KOPT-K1 (cell line): ENCODE results near the gene CTNNBIP1.

ENCODE experiments used
- H3K27ac ChIP-seq: fragments of 200-600 bp; sonication (generic); 2 replicates; pipeline ENCODE4 v1.5.1; 2016; ENCODE audit warnings: antibody characterized with exemption, mild to moderate bottlenecking, low read depth, low read length; ENCODE audit not compliant: poor library complexity, severe bottlenecking
- H3K36me3 ChIP-seq: fragments of 200-600 bp; sonication (generic); 2 replicates; pipeline ENCODE4 v1.5.1; 2017; ENCODE audit warnings: antibody characterized with exemption, mild to moderate bottlenecking, low read length, moderate library complexity; ENCODE audit not compliant: insufficient read depth
- H3K9me3 ChIP-seq: fragments of 200-600 bp; sonication (generic); 2 replicates; pipeline ENCODE4 v1.5.1; 2017; ENCODE audit warnings: antibody characterized with exemption, low read length, mild to moderate bottlenecking; ENCODE audit not compliant: insufficient read depth, poor library complexity, severe bottlenecking

Gene CTNNBIP1

GRCh38 chr1:9910423-9911178 is 532 bp upstream of the CTNNBIP1 start:
- Histone ChIP-seq H3K36me3 (no peaks in the 10 kb centered on the region), H3K9me3 (no peaks in the 10 kb centered on the region), H3K27ac (peak overlapping the region; percentile 81)

GRCh38 chr1:9909234-9910046 is 629 bp downstream of the CTNNBIP1 start:
- no peaks in the 10 kb centered on the region for H3K36me3 ChIP-seq
- H3K27ac ChIP-seq: peak overlapping the region; percentile 59
- H3K9me3 ChIP-seq: no peaks in the 10 kb centered on the region

GRCh38 chr1:9908871-9909233 is 1.2 kb downstream of the CTNNBIP1 start:
- H3K9me3 ChIP-seq: no peaks in the 10 kb centered on the region
- H3K36me3 ChIP-seq: no peaks in the 10 kb centered on the region
- no peak overlapping the region for H3K27ac ChIP-seq

GRCh38 chr1:9907441-9907840 is 2.6 kb downstream of the CTNNBIP1 start:
- Histone ChIP-seq H3K27ac (no peak overlapping the region), H3K36me3 (no peaks in the 10 kb centered on the region), H3K9me3 (no peaks in the 10 kb centered on the region)

- Histone ChIP-seq H3K27ac (no peak overlapping the region), H3K9me3 (no peaks in the 10 kb centered on the region), H3K36me3 (no peaks in the 10 kb centered on the region)
Observed at GRCh38 chr1:9906466-9906865, 3.6 kb downstream of the CTNNBIP1 start.

GRCh38 chr1:9905010-9905409 is 5.1 kb downstream of the CTNNBIP1 start:
- Histone ChIP-seq H3K36me3 (no peaks in the 10 kb centered on the region), H3K9me3 (no peaks in the 10 kb centered on the region), H3K27ac (no peak overlapping the region)

- H3K27ac ChIP-seq: no peak overlapping the region
- H3K36me3 ChIP-seq: no peaks in the 10 kb centered on the region
- H3K9me3 ChIP-seq: no peaks in the 10 kb centered on the region
Observed at GRCh38 chr1:9904596-9904995, 5.5 kb downstream of the CTNNBIP1 start.

GRCh38 chr1:9903801-9904527 is 6.1 kb downstream of the CTNNBIP1 start:
- no peaks in the 10 kb centered on the region for H3K9me3 ChIP-seq
- no peaks in the 10 kb centered on the region for H3K36me3 ChIP-seq
- no peak overlapping the region for H3K27ac ChIP-seq

- no peaks in the 10 kb centered on the region for H3K9me3 ChIP-seq
- H3K27ac ChIP-seq: no peak overlapping the region
- H3K36me3 ChIP-seq: no peaks in the 10 kb centered on the region
Observed at GRCh38 chr1:9902060-9902452, 8.0 kb downstream of the CTNNBIP1 start.

- Histone ChIP-seq H3K27ac (no peak overlapping the region), H3K36me3 (no peaks in the 10 kb centered on the region), H3K9me3 (no peaks in the 10 kb centered on the region)
Observed at GRCh38 chr1:9901148-9902059, 8.7 kb downstream of the CTNNBIP1 start.

- Histone ChIP-seq H3K27ac (no peak overlapping the region), H3K9me3 (no peaks in the 10 kb centered on the region), H3K36me3 (no peaks in the 10 kb centered on the region)
Observed at GRCh38 chr1:9900142-9901043, 9.7 kb downstream of the CTNNBIP1 start.

GRCh38 chr1:9894115-9894514 is 16.0 kb downstream of the CTNNBIP1 start:
- Histone ChIP-seq H3K27ac (no peak overlapping the region), H3K36me3 (no peaks in the 10 kb centered on the region)

GRCh38 chr1:9892563-9893528 is 17.2 kb downstream of the CTNNBIP1 start:
- no peaks in the 10 kb centered on the region for H3K36me3 ChIP-seq
- no peaks in the 10 kb centered on the region for H3K9me3 ChIP-seq
- H3K27ac ChIP-seq: peak overlapping the region; percentile 51

More at GRCh38 chr1:9894115-9894514, 16.0 kb downstream of the CTNNBIP1 start:
- no peaks in the 10 kb centered on the region for H3K9me3 ChIP-seq
